ENCODE data around the gene PLBD1. TPM values are rescaled to one million over a fixed set of nuclear protein-coding genes. Genes with fewer than 3 reads are reported as not detected.
A peak's percentile ranks its signal among the peaks of the same experiment; 100 is the strongest.

The PLBD1 gene
- polyA plus RNA-seq, 2 of the 4 experiments (the other 2 are of a cell fraction), result 4.9 to 10.3 TPM

DNA sequence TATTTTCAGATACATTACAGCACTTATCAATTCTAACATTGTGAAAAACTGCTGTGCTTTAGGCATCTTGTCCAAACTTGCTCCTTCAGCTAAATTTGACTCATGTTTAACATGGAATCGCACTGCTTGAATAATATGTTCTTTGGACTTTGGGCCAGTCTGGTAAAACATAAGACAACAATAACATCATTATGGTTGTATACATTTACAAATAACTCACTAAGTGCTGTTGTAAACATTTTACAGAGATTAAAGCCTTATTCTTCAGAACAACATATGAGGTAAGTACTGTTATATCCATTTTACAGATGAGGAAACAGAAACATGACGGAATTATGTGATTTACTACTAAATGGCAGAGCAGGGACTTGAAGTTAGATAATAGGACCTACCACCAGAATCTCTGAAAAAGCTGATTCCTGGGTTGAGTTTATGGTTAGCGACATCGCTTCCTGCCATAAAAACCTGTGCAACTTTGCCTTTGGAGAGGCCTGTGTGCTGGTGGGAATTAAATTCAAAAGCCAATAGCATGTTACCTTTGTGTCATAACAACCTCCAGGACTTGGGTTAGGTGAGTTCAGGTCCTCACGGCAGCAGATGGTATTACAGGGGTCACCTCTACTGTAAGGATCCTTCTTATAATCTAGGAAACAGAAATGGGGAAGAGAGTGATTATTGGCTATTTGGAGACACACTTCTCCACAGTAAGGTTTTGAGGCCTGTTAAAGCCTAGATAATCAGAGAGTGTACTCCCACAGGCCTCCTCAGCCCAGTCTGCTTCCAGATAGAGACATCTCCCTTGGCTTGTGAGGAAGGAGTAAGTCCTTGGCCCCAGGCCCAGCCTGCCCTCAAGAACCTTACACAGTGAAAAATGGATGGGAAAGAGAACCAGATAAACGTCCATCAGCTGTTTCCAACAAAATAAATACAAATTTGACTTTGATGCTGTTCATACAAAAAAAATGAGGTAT, 61.8 kb downstream of the PLBD1 start:
- H3K9me3 ChIP-seq, result no peaks in the 10 kb centered on the region
- DNase-seq (ENCODE audit: low read depth in 1 of 2, low spot score in 1 of 2) (no peak), ATAC-seq (no peak), FAIRE-seq (peak; percentile 36)
- 93% methylated on average over 6 of the region's 6 CpGs for WGBS (ENCODE audit: missing lambda C conversion rate)
- H3K4me3 ChIP-seq, result no peak overlapping the region
- ChIA-PET POLR2A (no interaction called here), CTCF (interaction anchor here (0.7 kb wide), 1 partner anchor 712 kb away, joined by 3 read pairs; no protein-coding TSS in a partner anchor)
- no peaks in the 10 kb centered on the region for H3K4me1 ChIP-seq
- TF ChIP-seq ESRRA (IDR thresholded peaks at IDR 0.05; ENCODE audit: borderline replicate concordance, low read length), result no peak
- no peak for TF ChIP-seq ZC3H11A (IDR thresholded peaks at IDR 0.05)
- no peak for TF ChIP-seq RARB (CRISPR knock-in tag; IDR thresholded peaks at IDR 0.05)
- TF ChIP-seq HDAC2 (IDR thresholded peaks at IDR 0.05), result no peak
- TF ChIP-seq TFCP2L1 (CRISPR knock-in tag; IDR thresholded peaks at IDR 0.05), result no peak
- TF ChIP-seq CBX2 (IDR thresholded peaks at IDR 0.05; ENCODE audit: borderline replicate concordance, low read depth), result no peak
- TF ChIP-seq PHF8 (IDR thresholded peaks at IDR 0.05; ENCODE audit: borderline replicate concordance, low read depth), result no peak
- no peak for TF ChIP-seq ZFP36 (IDR thresholded peaks at IDR 0.05; ENCODE audit: borderline replicate concordance, partially characterized antibody)
- TF ChIP-seq, protein P1, sequence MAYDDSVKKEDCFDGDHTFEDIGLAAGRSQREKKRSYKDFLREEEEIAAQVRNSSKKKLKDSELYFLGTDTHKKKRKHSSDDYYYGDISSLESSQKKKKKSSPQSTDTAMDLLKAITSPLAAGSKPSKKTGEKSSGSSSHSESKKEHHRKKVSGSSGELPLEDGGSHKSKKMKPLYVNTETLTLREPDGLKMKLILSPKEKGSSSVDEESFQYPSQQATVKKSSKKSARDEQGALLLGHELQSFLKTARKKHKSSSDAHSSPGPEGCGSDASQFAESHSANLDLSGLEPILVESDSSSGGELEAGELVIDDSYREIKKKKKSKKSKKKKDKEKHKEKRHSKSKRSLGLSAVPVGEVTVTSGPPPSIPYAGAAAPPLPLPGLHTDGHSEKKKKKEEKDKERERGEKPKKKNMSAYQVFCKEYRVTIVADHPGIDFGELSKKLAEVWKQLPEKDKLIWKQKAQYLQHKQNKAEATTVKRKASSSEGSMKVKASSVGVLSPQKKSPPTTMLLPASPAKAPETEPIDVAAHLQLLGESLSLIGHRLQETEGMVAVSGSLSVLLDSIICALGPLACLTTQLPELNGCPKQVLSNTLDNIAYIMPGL (CRISPR knock-in tag; IDR thresholded peaks at IDR 0.05; ENCODE audit: borderline replicate concordance), result no peak
- no peak for TF ChIP-seq CEBPB (IDR thresholded peaks at IDR 0.05)
- no peak for TF ChIP-seq JUN (IDR thresholded peaks at IDR 0.05)
- no peak for TF ChIP-seq HOXA7 (CRISPR knock-in tag; IDR thresholded peaks at IDR 0.05)
- TF ChIP-seq FOXS1 (CRISPR knock-in tag; IDR thresholded peaks at IDR 0.05), result no peak
- no peak for TF ChIP-seq ZSCAN20 (CRISPR knock-in tag; IDR thresholded peaks at IDR 0.05)
- no peak for TF ChIP-seq RAD21 (conservative IDR thresholded peaks at IDR 0.05 in 1 of 2, IDR thresholded peaks at IDR 0.05 in 1 of 2)
- TF ChIP-seq FOSB (CRISPR knock-in tag; IDR thresholded peaks at IDR 0.05), result no peak
- TF ChIP-seq JUNB (IDR thresholded peaks at IDR 0.05), result no peak
- TF ChIP-seq, protein P2, sequence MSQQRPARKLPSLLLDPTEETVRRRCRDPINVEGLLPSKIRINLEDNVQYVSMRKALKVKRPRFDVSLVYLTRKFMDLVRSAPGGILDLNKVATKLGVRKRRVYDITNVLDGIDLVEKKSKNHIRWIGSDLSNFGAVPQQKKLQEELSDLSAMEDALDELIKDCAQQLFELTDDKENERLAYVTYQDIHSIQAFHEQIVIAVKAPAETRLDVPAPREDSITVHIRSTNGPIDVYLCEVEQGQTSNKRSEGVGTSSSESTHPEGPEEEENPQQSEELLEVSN (IDR thresholded peaks at IDR 0.05; ENCODE audit: borderline replicate concordance, low read depth), result no peak
- no peak overlapping the region for H3K27ac ChIP-seq
- no peak overlapping the region for H3K4me2 ChIP-seq

DNA sequence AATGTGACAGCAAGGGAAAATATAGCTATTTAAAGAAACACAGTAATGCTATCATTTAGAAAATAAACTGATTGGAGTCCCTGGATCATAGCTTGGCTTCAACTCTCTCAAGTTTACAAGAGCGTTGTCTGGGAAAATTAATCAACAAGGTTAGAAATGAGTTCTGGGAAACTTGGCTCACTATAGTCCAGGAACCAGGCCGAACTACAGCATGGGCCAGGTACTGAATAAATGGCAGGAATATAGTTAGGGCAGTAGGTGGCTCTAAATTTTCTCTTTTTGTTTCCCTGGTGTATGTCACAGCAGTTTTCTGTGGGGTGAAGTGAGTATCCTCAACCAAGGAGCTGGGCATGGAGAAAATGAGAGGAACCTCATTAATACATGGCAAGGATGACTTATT, 72.4 kb downstream of the PLBD1 start:
- ATAC-seq (no peak), FAIRE-seq (no peak), DNase-seq (ENCODE audit: low read depth in 1 of 2, low spot score in 1 of 2) (no peak)
- CTCF ChIA-PET, result no interaction called here
- Histone ChIP-seq H3K4me2 (no peak overlapping the region), H3K4me3 (no peak overlapping the region), H3K27ac (no peak overlapping the region), H3K9me3 (no peaks in the 10 kb centered on the region), H3K4me1 (no peaks in the 10 kb centered on the region)
- 93% methylated on average over 2 of the region's 2 CpGs for WGBS (ENCODE audit: missing lambda C conversion rate)
- POLR2A ChIA-PET, result no interaction called here
- TF ChIP-seq, protein P3, sequence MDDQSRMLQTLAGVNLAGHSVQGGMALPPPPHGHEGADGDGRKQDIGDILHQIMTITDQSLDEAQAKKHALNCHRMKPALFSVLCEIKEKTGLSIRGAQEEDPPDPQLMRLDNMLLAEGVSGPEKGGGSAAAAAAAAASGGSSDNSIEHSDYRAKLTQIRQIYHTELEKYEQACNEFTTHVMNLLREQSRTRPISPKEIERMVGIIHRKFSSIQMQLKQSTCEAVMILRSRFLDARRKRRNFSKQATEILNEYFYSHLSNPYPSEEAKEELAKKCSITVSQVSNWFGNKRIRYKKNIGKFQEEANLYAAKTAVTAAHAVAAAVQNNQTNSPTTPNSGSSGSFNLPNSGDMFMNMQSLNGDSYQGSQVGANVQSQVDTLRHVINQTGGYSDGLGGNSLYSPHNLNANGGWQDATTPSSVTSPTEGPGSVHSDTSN (IDR thresholded peaks at IDR 0.05), result no peak
- TF ChIP-seq JUN (IDR thresholded peaks at IDR 0.05) (no peak), PHF8 (IDR thresholded peaks at IDR 0.05; ENCODE audit: borderline replicate concordance, low read depth) (no peak), POLR2A (IDR thresholded peaks at IDR 0.05; ENCODE audit: low read length) (no peak), EHMT2 (IDR thresholded peaks at IDR 0.05; ENCODE audit: low read depth) (no peak), HOXB13 (CRISPR knock-in tag; IDR thresholded peaks at IDR 0.05; ENCODE audit: low read depth) (no peak), GATA3 (IDR thresholded peaks at IDR 0.05; ENCODE audit: borderline replicate concordance) (no peak), HDAC2 (IDR thresholded peaks at IDR 0.05) (no peak), FOSL2 (IDR thresholded peaks at IDR 0.05) (no peak), FOSL2 (CRISPR knock-in tag; IDR thresholded peaks at IDR 0.05) (no peak), RNF2 (IDR thresholded peaks at IDR 0.05; ENCODE audit: borderline replicate concordance, low read depth) (no peak), CBX8 (IDR thresholded peaks at IDR 0.05) (no peak), JUNB (IDR thresholded peaks at IDR 0.05) (no peak), ZC3H11A (IDR thresholded peaks at IDR 0.05) (no peak)
- TF ChIP-seq, protein P4, sequence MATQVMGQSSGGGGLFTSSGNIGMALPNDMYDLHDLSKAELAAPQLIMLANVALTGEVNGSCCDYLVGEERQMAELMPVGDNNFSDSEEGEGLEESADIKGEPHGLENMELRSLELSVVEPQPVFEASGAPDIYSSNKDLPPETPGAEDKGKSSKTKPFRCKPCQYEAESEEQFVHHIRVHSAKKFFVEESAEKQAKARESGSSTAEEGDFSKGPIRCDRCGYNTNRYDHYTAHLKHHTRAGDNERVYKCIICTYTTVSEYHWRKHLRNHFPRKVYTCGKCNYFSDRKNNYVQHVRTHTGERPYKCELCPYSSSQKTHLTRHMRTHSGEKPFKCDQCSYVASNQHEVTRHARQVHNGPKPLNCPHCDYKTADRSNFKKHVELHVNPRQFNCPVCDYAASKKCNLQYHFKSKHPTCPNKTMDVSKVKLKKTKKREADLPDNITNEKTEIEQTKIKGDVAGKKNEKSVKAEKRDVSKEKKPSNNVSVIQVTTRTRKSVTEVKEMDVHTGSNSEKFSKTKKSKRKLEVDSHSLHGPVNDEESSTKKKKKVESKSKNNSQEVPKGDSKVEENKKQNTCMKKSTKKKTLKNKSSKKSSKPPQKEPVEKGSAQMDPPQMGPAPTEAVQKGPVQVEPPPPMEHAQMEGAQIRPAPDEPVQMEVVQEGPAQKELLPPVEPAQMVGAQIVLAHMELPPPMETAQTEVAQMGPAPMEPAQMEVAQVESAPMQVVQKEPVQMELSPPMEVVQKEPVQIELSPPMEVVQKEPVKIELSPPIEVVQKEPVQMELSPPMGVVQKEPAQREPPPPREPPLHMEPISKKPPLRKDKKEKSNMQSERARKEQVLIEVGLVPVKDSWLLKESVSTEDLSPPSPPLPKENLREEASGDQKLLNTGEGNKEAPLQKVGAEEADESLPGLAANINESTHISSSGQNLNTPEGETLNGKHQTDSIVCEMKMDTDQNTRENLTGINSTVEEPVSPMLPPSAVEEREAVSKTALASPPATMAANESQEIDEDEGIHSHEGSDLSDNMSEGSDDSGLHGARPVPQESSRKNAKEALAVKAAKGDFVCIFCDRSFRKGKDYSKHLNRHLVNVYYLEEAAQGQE (IDR thresholded peaks at IDR 0.05), result no peak
- TF ChIP-seq, protein P5, sequence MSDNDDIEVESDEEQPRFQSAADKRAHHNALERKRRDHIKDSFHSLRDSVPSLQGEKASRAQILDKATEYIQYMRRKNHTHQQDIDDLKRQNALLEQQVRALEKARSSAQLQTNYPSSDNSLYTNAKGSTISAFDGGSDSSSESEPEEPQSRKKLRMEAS (IDR thresholded peaks at IDR 0.05), result no peak
- TF ChIP-seq, protein P6, sequence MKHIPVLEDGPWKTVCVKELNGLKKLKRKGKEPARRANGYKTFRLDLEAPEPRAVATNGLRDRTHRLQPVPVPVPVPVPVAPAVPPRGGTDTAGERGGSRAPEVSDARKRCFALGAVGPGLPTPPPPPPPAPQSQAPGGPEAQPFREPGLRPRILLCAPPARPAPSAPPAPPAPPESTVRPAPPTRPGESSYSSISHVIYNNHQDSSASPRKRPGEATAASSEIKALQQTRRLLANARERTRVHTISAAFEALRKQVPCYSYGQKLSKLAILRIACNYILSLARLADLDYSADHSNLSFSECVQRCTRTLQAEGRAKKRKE (CRISPR knock-in tag; IDR thresholded peaks at IDR 0.05; ENCODE audit: low read depth), result no peak

Measured in A549 (cell line).